Heart left ventricle (tissue), 16 donors: ENCODE measurements around the gene PRSS57. TPM values are rescaled to one million over a fixed set of nuclear protein-coding genes. Genes with fewer than 3 reads are reported as not detected.

ENCODE experiments used
- ATAC-seq, 4 donors: fragments of 200-7000 bp; cut with Tn5 transposase; one replicate each; pipeline ENCODE4 v1.9.1; 2020 to 2022; ENCODE audit warnings: moderate library complexity in 4 of 4, mild to moderate bottlenecking in 3 of 4, moderate number of reproducible peaks in 1 of 4
- DNase-seq, 5 donors: peaks; one replicate each; pipeline ENCODE4 v3.0.0-alpha.2; 2020
- H3K27ac ChIP-seq, 12 donors: fragments of 200-600 bp; sonication (generic) in 4 of 12; one replicate each; pipeline versions ENCODE4 v1.5.0 to v1.8.0; 2016 to 2022; ENCODE audit warnings: mild to moderate bottlenecking in 2 of 12
- H3K27me3 ChIP-seq, 9 donors: fragments of 200-600 bp; sonication (generic) in 2 of 9; one replicate each; pipeline versions ENCODE4 v1.5.1 to v1.8.0; 2016 to 2022; ENCODE audit warnings: mild to moderate bottlenecking in 3 of 9
- H3K36me3 ChIP-seq, 9 donors: fragments of 200-600 bp; sonication (generic) in 2 of 9; one replicate each; pipeline versions ENCODE4 v1.5.0 to v1.8.0; 2018 to 2022; ENCODE audit warnings: mild to moderate bottlenecking in 2 of 9
- H3K4me1 ChIP-seq, 12 donors: fragments of 200-600 bp; sonication (generic) in 4 of 12; one replicate each; pipeline versions ENCODE4 v1.5.0 to v1.8.0; 2016 to 2022; ENCODE audit warnings: mild to moderate bottlenecking in 3 of 12
- H3K4me3 ChIP-seq, 12 donors: fragments of 200-600 bp; sonication (generic) in 4 of 12; one replicate each; pipeline versions ENCODE4 v1.5.0 to v1.8.0; 2017 to 2022; ENCODE audit warnings: mild to moderate bottlenecking in 9 of 12, moderate library complexity in 4 of 12
- H3K9me3 ChIP-seq, 12 donors: fragments of 200-600 bp; sonication (generic) in 4 of 12; one replicate each; pipeline versions ENCODE4 v1.5.0 to v1.8.0; 2016 to 2022; ENCODE audit warnings: mild to moderate bottlenecking in 1 of 12
- CTCF ChIP-seq, 12 donors: fragments of 200-600 bp; sonication (generic) in 4 of 12; IDR thresholded peaks; one replicate each; pipeline versions ENCODE4 v1.5.0 to v1.8.0; 2018 to 2022; ENCODE audit warnings: antibody characterized with exemption in 12 of 12, mild to moderate bottlenecking in 5 of 12
- POLR2A ChIP-seq, 2 donors: fragments of 450-650 bp; IDR thresholded peaks; one replicate each; pipeline ENCODE4 v1.6.1; 2017; ENCODE audit warnings: antibody characterized with exemption in 2 of 2, mild to moderate bottlenecking in 2 of 2, moderate library complexity in 2 of 2
- WGBS, 4 donors: extraction: QIAGEN DNeasy Blood & Tissue Kit in 2 of 4; methylation state at CpG; one replicate each; pipeline versions ENCODE4 v1.1.5 to v1.1.7; 2013 to 2018; 5-methylcytosine and 5-hydroxymethylcytosine counted together
- intact Hi-C, 10 donors: fragments of 100-400 bp; cut with DNase I; formaldehyde crosslinking; loops; one replicate each; pipeline versions ENCODE4 v1.11.1 to v1.14.2; 2022
- polyA plus RNA-seq, 2 donors: library from polyadenylated mRNA; stranded (reverse); fragments of 200-250 nt; gene quantifications; one replicate each; pipeline ENCODE4 v1.2.3, GENCODE V29; 2013
- total RNA-seq, 9 donors: library from RNA; depleted of rRNA in 2 of 9; stranded (reverse); fragments of >200 nt in 2 of 9; fragmentation: NEBNext Ultra II Directional in 3 of 9; extraction: Animal tissue kit (Norgen Biotek cat#: 25700) in 3 of 9; gene quantifications; one replicate each; pipeline versions ENCODE4 v1.1.0 to v1.2.4, GENCODE V29; 2016 to 2023
- donor health status: ischemic (EF 13 %, LVEDD 7.1; RV severe dilation, severe dysfunction).
- donor health status: healthy with polysubstance abuse.
- donor health status: DM: no; HTN: yes; CAD: no.
- donor health status: DM: no; HTN: no; CAD: no.
- donor health status: ischemic (EF 25% LVEDD 6.9; RV normal size, moderate dysfunction).
- donor health status: ischemic (EF 25% LVEDD 5.7; RV mildly dilated, moderate dysfunction).
- donor health status: healthy.
- donor health status: DM: yes; HTN: yes; CAD: no.
- donor health status: ischemic (EF 35%, LVEDD 5.7; RV mildly dilated, moderate dysfunction).
- donor health status: nonischemic (EF 11% LVEDD 7.7; RV severe dilation, severe dysfunction).
- donor health status: DM: yes; HTN: yes; CAD: no.
- donor health status: PGD.
- donor health status: ischemic (EF 29% LVEDD 5.4; RV normal size, mild dysfunction).
- donor health status: nonischemic (EF 23%, LVEDD 6.1; RV moderate dilation, normal function).

The PRSS57 gene
- total and polyA plus RNA-seq, 11 donors: not detected

- peaks cover 18 to 62% (median 49%) of the 10 kb centered on the region in 12 donors for H3K4me1 ChIP-seq
Measured at GRCh38 chr19:663682-664117, 31.6 kb downstream of the PRSS57 start.

GRCh38 chr19:662962-663681 is 32.1 kb downstream of the PRSS57 start, which contains the start of gene RNF126:
Gene RNF126, minus strand, starts transcription at chr19:663214. Its CDS starts 93 bp downstream, at chr19:663121.
- intact Hi-C loops: loop anchor here in 2 of 10 donors (1.0 to 5.0 kb wide), 4 partner anchors 70 to 249 kb away; partner anchors contain the start of genes BSG (in 1 of the 2), PTBP1 (in 1 of the 2) and R3HDM4 (in 1 of the 2)
- H3K27ac ChIP-seq: peak within 1 kb of the TSS; percentile 43 to 97 (median 92)
- WGBS, 4 donors: 1% methylated on average over 33 to 97 of the region's 97 CpGs
- DNase-seq: peak; percentile 92 to 97 (median 94)
- peak in 1 of 2 donors; percentile 24 for TF ChIP-seq POLR2A (IDR thresholded peaks at IDR 0.05)
- TF ChIP-seq CTCF (IDR thresholded peaks at IDR 0.05): no peak
- H3K27me3 ChIP-seq: no peaks in the 10 kb centered on the region
- ATAC-seq: peak; percentile 62 to 84 (median 80)
- H3K9me3 ChIP-seq: no peaks in the 10 kb centered on the region
- H3K36me3 ChIP-seq: peaks cover 0 to 7% (median 0%) of the 10 kb centered on the region in 9 donors
- peak within 1 kb of the TSS; percentile 76 to 100 (median 96) for H3K4me3 ChIP-seq
- peaks cover 22 to 67% (median 55%) of the 10 kb centered on the region in 12 donors for H3K4me1 ChIP-seq

More at GRCh38 chr19:663682-664117, 31.6 kb downstream of the PRSS57 start:
- H3K9me3 ChIP-seq: peaks cover 0 to under 1% (median 0%) of the 10 kb centered on the region in 12 donors
- peaks cover 0 to 1% (median 0%) of the 10 kb centered on the region in 9 donors for H3K36me3 ChIP-seq
- intact Hi-C loops: loop anchor here in 6 of 10 donors (1.0 to 5.0 kb wide), 7 partner anchors 17 to 249 kb away; partner anchors contain the start of genes BSG (in 1 of the 6), PTBP1 (in 1 of the 6) and R3HDM4 (in 1 of the 6)
- peak overlapping the region; percentile 43 to 97 (median 91) for H3K27ac ChIP-seq
- H3K27me3 ChIP-seq: no peaks in the 10 kb centered on the region
- peak overlapping the region; percentile 22 to 100 (median 67) for H3K4me3 ChIP-seq
- ATAC-seq (peak in 2 of 4 donors; percentile 3 to 6), DNase-seq (peak in 1 of 5 donors; percentile 71)
- TF ChIP-seq POLR2A (IDR thresholded peaks at IDR 0.05): no peak
- no peak for TF ChIP-seq CTCF (IDR thresholded peaks at IDR 0.05)
- 51 to 63% (median 58%) methylated on average over 16 to 18 of the region's 18 CpGs for WGBS, 4 donors

GRCh38 chr19:662207-662961 is 32.9 kb downstream of the PRSS57 start:
- H3K9me3 ChIP-seq: no peaks in the 10 kb centered on the region
- H3K27ac ChIP-seq: peak overlapping the region; percentile 25 to 94 (median 90)
- DNase-seq (peak in 3 of 5 donors; percentile 47 to 72 (median 50)), ATAC-seq (peak in 1 of 4 donors; percentile 16)
- no peaks in the 10 kb centered on the region for H3K27me3 ChIP-seq
- TF ChIP-seq CTCF (IDR thresholded peaks at IDR 0.05): no peak
- TF ChIP-seq POLR2A (IDR thresholded peaks at IDR 0.05): no peak
- WGBS, 4 donors: 0 to 1% (median 1%) methylated on average over 26 to 81 of the region's 81 CpGs
- H3K4me3 ChIP-seq: peak overlapping the region; percentile 76 to 100 (median 96)
- peaks cover 0 to 9% (median 0%) of the 10 kb centered on the region in 9 donors for H3K36me3 ChIP-seq
- peaks cover 22 to 69% (median 63%) of the 10 kb centered on the region in 12 donors for H3K4me1 ChIP-seq
- intact Hi-C loops: loop anchor here in 2 of 10 donors (2.0 to 5.0 kb wide), 3 partner anchors 70 to 250 kb away; partner anchors contain the start of genes BSG (in 1 of the 2) and R3HDM4 (in 1 of the 2)
